NCI-H2171 treated with DMSO at 0.1 percent for 48 hours (cell line): ENCODE measurements around the gene CACNB2.
"Not testable (repeated sequence)": the region's sequence is repeated elsewhere in the genome, so short reads cannot be mapped to it uniquely, and the experiment has no call there.

ENCODE experiments used
- DNase-seq: peaks from one replicate; lab custom pipeline; 2025; lab: John Stamatoyannopoulos, UW

CACNB2 gene

GRCh38 chr10:18202680-18203460 is 62.6 kb downstream of the CACNB2 start:
- DNase-seq: no peak

GRCh38 chr10:18203471-18203870 is 63.2 kb downstream of the CACNB2 start:
- no peak for DNase-seq

- peak; percentile 18 for DNase-seq
Measured at GRCh38 chr10:18204039-18204835, 64.0 kb downstream of the CACNB2 start.

GRCh38 chr10:18205098-18205834 is 65.0 kb downstream of the CACNB2 start:
- no peak for DNase-seq

- not testable (repeated sequence) for DNase-seq
Measured at GRCh38 chr10:18208186-18208585, 68.0 kb downstream of the CACNB2 start.

GRCh38 chr10:18209241-18209640 is 69.0 kb downstream of the CACNB2 start:
- no peak for DNase-seq

- DNase-seq: no peak
Measured at GRCh38 chr10:18210711-18211110, 70.5 kb downstream of the CACNB2 start.

GRCh38 chr10:18211862-18212261 is 71.6 kb downstream of the CACNB2 start:
- no peak for DNase-seq

- no peak for DNase-seq
Measured at GRCh38 chr10:18213271-18213670, 73.0 kb downstream of the CACNB2 start.

- DNase-seq: peak; percentile 15
Measured at GRCh38 chr10:18214691-18215563, 74.7 kb downstream of the CACNB2 start.

- no peak for DNase-seq
Measured at GRCh38 chr10:18216482-18216881, 76.3 kb downstream of the CACNB2 start.

- DNase-seq: no peak
Measured at GRCh38 chr10:18217577-18217976, 77.4 kb downstream of the CACNB2 start.

GRCh38 chr10:18219146-18219545 is 78.9 kb downstream of the CACNB2 start:
- DNase-seq: no peak

- no peak for DNase-seq
Measured at GRCh38 chr10:18221123-18221522, 80.9 kb downstream of the CACNB2 start.

GRCh38 chr10:18221882-18222281 is 81.7 kb downstream of the CACNB2 start:
- no peak for DNase-seq

- no peak for DNase-seq
Measured at GRCh38 chr10:18222866-18223265, 82.6 kb downstream of the CACNB2 start.

GRCh38 chr10:18223898-18224297 is 83.7 kb downstream of the CACNB2 start:
- no peak for DNase-seq

GRCh38 chr10:18224626-18225445 is 84.6 kb downstream of the CACNB2 start:
- DNase-seq: no peak

- no peak for DNase-seq
Measured at GRCh38 chr10:18226336-18226735, 86.1 kb downstream of the CACNB2 start.

- no peak for DNase-seq
Measured at GRCh38 chr10:18229826-18230225, 89.6 kb downstream of the CACNB2 start.

- no peak for DNase-seq
Measured at GRCh38 chr10:18230794-18231193, 90.6 kb downstream of the CACNB2 start.
